H1 (cell line): ENCODE data around the gene IRF2BP1. TPM values are rescaled to one million over a fixed set of nuclear protein-coding genes. Genes with fewer than 3 reads are reported as not detected.
"Not testable (repeated sequence)": the region's sequence is repeated elsewhere in the genome, so short reads cannot be mapped to it uniquely, and the experiment has no call there.

Source experiments
- CTCF ChIA-PET: fragments of 300-600 bp; sonication (Branson Sonifier 250); formaldehyde crosslinking; loops from one replicate; lab custom pipeline; 2021; ENCODE audit not compliant: partially characterized antibody; lab: Charles Lee
- POLR2A ChIA-PET: fragments of 300-600 bp; sonication (Branson Sonifier 250); formaldehyde crosslinking; loops from one replicate; lab custom pipeline; 2021; ENCODE audit warnings: inconsistent platforms; ENCODE audit not compliant: partially characterized antibody; lab: Charles Lee
- DNase-seq, 2 experiments: peaks; one replicate each; pipeline versions ENCODE4 v3.0.0 to v3.0.0-alpha.2; 2010 to 2022; ENCODE audit warnings: low spot score in 2 of 2, low read depth in 1 of 2, mixed read lengths in 1 of 2
- FAIRE-seq: peaks from 2 replicates; lab custom pipeline; 2011; peaks lifted over from hg19 to GRCh38; lab: Jason Lieb, UNC
- H2AFZ ChIP-seq: 2 replicates; pipeline ENCODE4 v1.8.1; 2012; ENCODE audit warnings: low read length, inconsistent platforms
- H2AK5ac ChIP-seq: 2 replicates; pipeline ENCODE4 v1.6.1; 2013; ENCODE audit warnings: low read depth, low read length
- H2BK120ac ChIP-seq: replicated peaks from 2 replicates; pipeline ENCODE3; 2013; ENCODE audit warnings: low read depth, low read length, inconsistent platforms
- H2BK12ac ChIP-seq: 2 replicates; pipeline ENCODE4 v1.6.1; 2013; ENCODE audit warnings: low read depth, low read length
- H2BK15ac ChIP-seq: 2 replicates; pipeline ENCODE4 v1.6.1; 2013; ENCODE audit warnings: low read length
- H2BK20ac ChIP-seq: 2 replicates; pipeline ENCODE4 v1.6.1; 2013; ENCODE audit warnings: low read length
- H2BK5ac ChIP-seq: 2 replicates; pipeline ENCODE4 v1.6.1; 2013; ENCODE audit warnings: low read depth, low read length
- H3K14ac ChIP-seq: 2 replicates; pipeline ENCODE4 v1.6.1; 2013; ENCODE audit warnings: inconsistent platforms; ENCODE audit not compliant: insufficient read length
- H3K18ac ChIP-seq: 2 replicates; pipeline ENCODE4 v1.6.1; 2013; ENCODE audit warnings: low read length; ENCODE audit errors: extremely low read depth
- H3K23ac ChIP-seq: 2 replicates; pipeline ENCODE4 v1.6.1; 2013; ENCODE audit warnings: inconsistent platforms; ENCODE audit not compliant: insufficient read length
- H3K23me2 ChIP-seq: 2 replicates; pipeline ENCODE4 v1.6.1; 2013; ENCODE audit warnings: low read depth, low read length
- H3K27ac ChIP-seq: 2 replicates; pipeline ENCODE4 v1.6.1; 2011; ENCODE audit warnings: low read depth, low read length, inconsistent platforms
- H3K27me3 ChIP-seq, 4 experiments: replicated peaks in 1 of 4; 1 replicate in 1 of 4; 2 replicates in 3 of 4; pipeline versions ENCODE4 v1.6.1 to v1.8.1; 2011 to 2013; ENCODE audit warnings: low read length in 3 of 4, mild to moderate bottlenecking in 3 of 4, inconsistent platforms in 2 of 4, mixed read lengths in 2 of 4, moderate library complexity in 1 of 4; ENCODE audit not compliant: control insufficient read depth in 3 of 4, insufficient read depth in 3 of 4; ENCODE audit errors: extremely low read depth in 1 of 4
- H3K36me3 ChIP-seq, 4 experiments: 2 replicates each; pipeline versions ENCODE4 v1.6.1 to v1.8.1; 2011 to 2013; ENCODE audit warnings: mild to moderate bottlenecking in 4 of 4, low read length in 3 of 4, moderate library complexity in 2 of 4, control low read depth in 1 of 4, inconsistent platforms in 1 of 4; ENCODE audit not compliant: insufficient read depth in 4 of 4, control insufficient read depth in 2 of 4
- H3K4ac ChIP-seq: replicated peaks from 2 replicates; pipeline ENCODE3; 2013; ENCODE audit warnings: low read length, low read depth, mixed read lengths, inconsistent platforms; ENCODE audit not compliant: insufficient read length
- H3K4me1 ChIP-seq, 4 experiments: replicated peaks in 1 of 4; 1 replicate in 1 of 4; 2 replicates in 3 of 4; pipeline versions ENCODE4 v1.6.1 to v1.8.1; 2011 to 2013; ENCODE audit warnings: low read length in 3 of 4, inconsistent platforms in 2 of 4, mixed read lengths in 1 of 4; ENCODE audit not compliant: insufficient read depth in 4 of 4, control insufficient read depth in 3 of 4
- H3K4me2 ChIP-seq, 2 experiments: 2 replicates each; pipeline versions ENCODE4 v1.6.1 to v1.8.1; 2011 to 2013; ENCODE audit warnings: low read depth in 2 of 2, low read length in 2 of 2, control low read depth in 1 of 2, inconsistent platforms in 1 of 2, mild to moderate bottlenecking in 1 of 2; ENCODE audit not compliant: insufficient read depth in 1 of 2
- H3K4me3 ChIP-seq, 4 experiments: fragments of 200-600, 300-600 bp in 1 of 4; sonication (generic), shearing (Covaris generic), sonication (Bioruptor Twin) in 1 of 4; 2 replicates each; pipeline versions ENCODE4 v1.5.1 to v1.8.1; 2011 to 2016; ENCODE audit warnings: low read length in 4 of 4, low read depth in 3 of 4, control low read depth in 2 of 4, inconsistent platforms in 2 of 4, mild to moderate bottlenecking in 2 of 4, mixed read lengths in 1 of 4, moderate library complexity in 1 of 4; ENCODE audit not compliant: insufficient read depth in 2 of 4; ENCODE audit errors: extremely low read depth in 1 of 4
- H3K56ac ChIP-seq: replicated peaks from 2 replicates; pipeline ENCODE3; 2013; ENCODE audit warnings: low read depth, mild to moderate bottlenecking, mixed read lengths, low read length, inconsistent platforms; ENCODE audit not compliant: insufficient read length
- H3K79me1 ChIP-seq: 2 replicates; pipeline ENCODE4 v1.6.1; 2013; ENCODE audit warnings: low read depth, low read length, control low read depth
- H3K79me2 ChIP-seq, 2 experiments: 2 replicates each; pipeline versions ENCODE4 v1.6.1 to v1.8.1; 2012 to 2013; ENCODE audit warnings: low read length in 2 of 2, mild to moderate bottlenecking in 2 of 2, inconsistent platforms in 1 of 2; ENCODE audit not compliant: insufficient read depth in 2 of 2, control insufficient read depth in 1 of 2
- H3K9ac ChIP-seq, 4 experiments: replicated peaks in 1 of 4; 1 replicate in 1 of 4; 2 replicates in 3 of 4; pipeline versions ENCODE4 v1.6.1 to v1.8.1; 2011 to 2013; ENCODE audit warnings: low read depth in 3 of 4, low read length in 3 of 4, control low read depth in 2 of 4, mild to moderate bottlenecking in 2 of 4, moderate library complexity in 2 of 4, inconsistent platforms in 1 of 4; ENCODE audit errors: extremely low read depth in 1 of 4
- H3K9me3 ChIP-seq, 2 experiments: 2 replicates each; pipeline versions ENCODE4 v1.6.1 to v1.8.1; 2012 to 2013; ENCODE audit warnings: mild to moderate bottlenecking in 2 of 2, moderate library complexity in 2 of 2, control low read depth in 1 of 2, inconsistent platforms in 1 of 2, low read depth in 1 of 2, low read length in 1 of 2, mixed read lengths in 1 of 2; ENCODE audit not compliant: insufficient read depth in 2 of 2
- H4K20me1 ChIP-seq, 2 experiments: replicated peaks in 1 of 2; 2 replicates each; pipeline versions ENCODE3 to v1.8.1; 2011 to 2013; ENCODE audit warnings: inconsistent platforms in 2 of 2, low read length in 2 of 2, mild to moderate bottlenecking in 1 of 2; ENCODE audit not compliant: insufficient read depth in 2 of 2, control insufficient read depth in 1 of 2
- H4K5ac ChIP-seq: 2 replicates; pipeline ENCODE4 v1.6.1; 2013; ENCODE audit warnings: low read length, low read depth, mixed read lengths, inconsistent platforms; ENCODE audit not compliant: insufficient read length
- H4K8ac ChIP-seq: 2 replicates; pipeline ENCODE4 v1.8.0; 2013; ENCODE audit warnings: mild to moderate bottlenecking, moderate library complexity, low read length, inconsistent platforms; ENCODE audit not compliant: insufficient read depth; ENCODE audit errors: extremely low read depth
- H4K91ac ChIP-seq: replicated peaks from 2 replicates; pipeline ENCODE3; 2013; ENCODE audit warnings: low read length, mixed read lengths, inconsistent platforms; ENCODE audit not compliant: insufficient read length
- WGBS, 2 experiments: shearing (Covaris generic) in 1 of 2; methylation state at CpG; one replicate each; pipeline versions ENCODE4 v1.1.6 to v1.1.7; 2013 to 2015; ENCODE audit warnings: low lambda C conversion rate in 2 of 2, mixed read lengths in 2 of 2, inconsistent platforms in 1 of 2, low coverage in 1 of 2, missing lambda C conversion rate in 1 of 2; ENCODE audit not compliant: insufficient replicate concordance in 2 of 2, insufficient coverage in 1 of 2, insufficient read length in 1 of 2; ENCODE audit errors: extremely low coverage in 1 of 2, missing lambda C conversion rate in 1 of 2; 5-methylcytosine and 5-hydroxymethylcytosine counted together
- polyA plus RNA-seq, 7 experiments: library from polyadenylated mRNA; depleted of rRNA in 3 of 7; stranded (reverse) in 5 of 7; unstranded in 2 of 7; fragments of >200 nt in 5 of 7; fragments of 200-250 nt in 2 of 7; gene quantifications; 1 replicate in 5 of 7; 2 replicates in 1 of 7; 4 replicates in 1 of 7; pipeline versions ENCODE4 v1.2.1 to v1.2.3, GENCODE V29; 2011 to 2013; ENCODE audit warnings: missing spikeins in 2 of 7, mixed read lengths in 2 of 7
- total RNA-seq: library from RNA; stranded (reverse); fragmentation: NEBNext Ultra II Directional; extraction: Animal tissue kit (Norgen Biotek cat#: 25700); gene quantifications from 2 replicates; pipeline ENCODE4 v1.2.1, GENCODE V29; 2021

IRF2BP1 gene
- total and polyA plus RNA-seq, 2 of the 8 experiments (the other 6 are each of a cell fraction or from before 2014, with no cell fraction given): 12.1 to 24.4 TPM

DNA sequence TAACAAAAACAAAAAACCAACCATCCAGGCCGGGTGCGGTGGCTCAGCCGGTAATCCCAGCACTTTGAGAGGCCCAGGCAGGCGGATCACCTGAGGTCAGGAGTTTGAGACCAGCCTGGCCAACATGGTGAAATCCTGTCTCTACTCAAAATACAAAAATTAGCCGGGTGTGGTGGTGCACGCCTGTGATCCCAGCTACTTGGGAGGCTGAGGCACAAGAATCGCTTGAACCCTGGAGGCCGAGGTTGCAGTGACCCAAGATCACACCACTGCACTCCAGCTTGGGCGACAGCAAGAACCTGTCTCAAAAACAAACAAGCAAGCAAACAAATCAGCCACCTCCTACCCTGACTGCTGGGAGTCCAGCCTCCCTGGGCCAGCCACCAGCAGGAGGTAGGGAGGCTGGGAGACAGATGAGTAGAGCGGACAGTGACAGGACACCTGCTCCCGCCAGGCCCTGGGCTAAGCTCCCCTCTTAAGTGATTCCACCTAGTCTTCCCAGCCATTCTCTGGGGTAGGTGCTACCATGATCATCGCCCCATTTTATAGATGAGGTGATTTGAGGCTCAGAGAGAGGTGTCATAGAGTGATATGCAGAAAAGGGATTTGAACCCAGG, 10.2 kb upstream of the IRF2BP1 start:
- H3K4ac ChIP-seq, H3K36me3 ChIP-seq, H2BK20ac ChIP-seq, H4K20me1 ChIP-seq, H3K9ac ChIP-seq, DNase-seq, H3K4me2 ChIP-seq, H2BK120ac ChIP-seq, CTCF ChIA-PET, H4K5ac ChIP-seq, H2BK5ac ChIP-seq, H3K23ac ChIP-seq, FAIRE-seq, H3K79me1 ChIP-seq, H3K14ac ChIP-seq, H3K27ac ChIP-seq, H3K4me1 ChIP-seq, H2AK5ac ChIP-seq, H3K79me2 ChIP-seq, H4K91ac ChIP-seq, H3K23me2 ChIP-seq, H2BK12ac ChIP-seq, POLR2A ChIA-PET, H3K4me3 ChIP-seq, H2AFZ ChIP-seq, H3K56ac ChIP-seq, H4K8ac ChIP-seq, H2BK15ac ChIP-seq, H3K18ac ChIP-seq, H3K9me3 ChIP-seq: not testable (repeated sequence)
- 96% methylated on average over 12 of the region's 12 CpGs; no CpG with 5 or more reads in 1 of the 2 experiments for WGBS, 2 experiments
- H3K27me3 ChIP-seq: peaks cover 0 to 11% (median 6%) of the 10 kb centered on the region in 4 experiments; a peak in 6 of 7 replicates
